ENCODE data around the gene RNF130.

The RNF130 gene

DNA sequence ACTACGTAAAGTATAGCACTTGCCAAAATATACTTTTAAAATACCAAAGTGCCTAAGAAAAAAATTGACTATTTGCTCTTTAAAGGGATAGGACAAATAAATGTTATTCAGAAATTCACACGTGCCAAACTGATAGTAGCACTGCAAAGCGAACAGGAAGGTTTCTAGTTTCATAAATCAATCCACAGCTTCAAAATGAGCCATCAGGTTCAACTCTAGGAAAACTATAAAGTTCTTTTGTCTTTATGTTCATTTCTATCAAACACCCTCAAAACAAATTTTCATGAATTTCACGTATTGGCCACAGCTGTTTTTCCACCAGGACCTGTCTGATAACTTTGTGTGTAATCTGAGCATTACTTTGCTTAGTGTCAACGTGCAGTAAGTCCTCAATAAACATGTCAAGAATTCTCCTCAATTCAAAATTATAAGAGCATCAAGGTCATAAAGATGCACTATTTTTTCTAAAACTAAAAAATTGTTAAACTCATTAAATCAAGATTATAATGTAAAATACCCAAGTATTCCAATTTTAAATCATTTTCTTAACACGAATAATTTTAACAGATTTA is 3.0 kb downstream of the RNF130 start:
- no peak overlapping the region for H3K9ac ChIP-seq (ENCODE audit: low read length)
- no peaks in the 10 kb centered on the region for H3K9me2 ChIP-seq (ENCODE audit: low read depth, low read length)
- TF ChIP-seq EZH2 (IDR thresholded peaks at IDR 0.05; ENCODE audit: borderline replicate concordance, low read length): no peak
- TF ChIP-seq, protein P1, sequence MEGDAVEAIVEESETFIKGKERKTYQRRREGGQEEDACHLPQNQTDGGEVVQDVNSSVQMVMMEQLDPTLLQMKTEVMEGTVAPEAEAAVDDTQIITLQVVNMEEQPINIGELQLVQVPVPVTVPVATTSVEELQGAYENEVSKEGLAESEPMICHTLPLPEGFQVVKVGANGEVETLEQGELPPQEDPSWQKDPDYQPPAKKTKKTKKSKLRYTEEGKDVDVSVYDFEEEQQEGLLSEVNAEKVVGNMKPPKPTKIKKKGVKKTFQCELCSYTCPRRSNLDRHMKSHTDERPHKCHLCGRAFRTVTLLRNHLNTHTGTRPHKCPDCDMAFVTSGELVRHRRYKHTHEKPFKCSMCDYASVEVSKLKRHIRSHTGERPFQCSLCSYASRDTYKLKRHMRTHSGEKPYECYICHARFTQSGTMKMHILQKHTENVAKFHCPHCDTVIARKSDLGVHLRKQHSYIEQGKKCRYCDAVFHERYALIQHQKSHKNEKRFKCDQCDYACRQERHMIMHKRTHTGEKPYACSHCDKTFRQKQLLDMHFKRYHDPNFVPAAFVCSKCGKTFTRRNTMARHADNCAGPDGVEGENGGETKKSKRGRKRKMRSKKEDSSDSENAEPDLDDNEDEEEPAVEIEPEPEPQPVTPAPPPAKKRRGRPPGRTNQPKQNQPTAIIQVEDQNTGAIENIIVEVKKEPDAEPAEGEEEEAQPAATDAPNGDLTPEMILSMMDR (IDR thresholded peaks at IDR 0.05; ENCODE audit: low read length): no peak
- H3K27ac ChIP-seq (ENCODE audit: low read depth, low read length, poor library complexity, severe bottlenecking): no peak overlapping the region
- no peaks in the 10 kb centered on the region for H4K20me1 ChIP-seq (ENCODE audit: insufficient read depth, low read length)
- no peaks in the 10 kb centered on the region for H3F3A ChIP-seq (ENCODE audit: insufficient read depth, low read length)
- no peaks in the 10 kb centered on the region for H3K4me1 ChIP-seq (ENCODE audit: insufficient read depth, low read length, severe bottlenecking)
- H2AFZ ChIP-seq (ENCODE audit: low read length): no peak overlapping the region
- H3K4me2 ChIP-seq (ENCODE audit: low read length): no peak overlapping the region
- H3K36me3 ChIP-seq (ENCODE audit: insufficient read depth, low read length): no peaks in the 10 kb centered on the region
- H3K4me3 ChIP-seq (ENCODE audit: low read depth, low read length, poor library complexity, severe bottlenecking): no peak overlapping the region
- no peaks in the 10 kb centered on the region for H3K79me2 ChIP-seq (ENCODE audit: insufficient read depth, low read length)
- no peaks in the 10 kb centered on the region for H3K9me3 ChIP-seq (ENCODE audit: low read length)
- no peaks in the 10 kb centered on the region; the same call in 1 of the 2 replicates for H3K27me3 ChIP-seq (ENCODE audit: insufficient read depth, low read length)

GRCh38 chr5:180067986-180068385 is 3.6 kb downstream of the RNF130 start:
- no peak overlapping the region for H3K27ac ChIP-seq (ENCODE audit: low read depth, low read length, poor library complexity, severe bottlenecking)
- H2AFZ ChIP-seq (ENCODE audit: low read length): no peak overlapping the region
- H3K4me1 ChIP-seq (ENCODE audit: insufficient read depth, low read length, severe bottlenecking): no peaks in the 10 kb centered on the region
- H3K79me2 ChIP-seq (ENCODE audit: insufficient read depth, low read length): no peaks in the 10 kb centered on the region
- no peak overlapping the region for H3K9ac ChIP-seq (ENCODE audit: low read length)
- TF ChIP-seq EZH2 (IDR thresholded peaks at IDR 0.05; ENCODE audit: borderline replicate concordance, low read length): no peak
- TF ChIP-seq, protein P1 (IDR thresholded peaks at IDR 0.05; ENCODE audit: low read length): no peak
- no peak overlapping the region for H3K4me2 ChIP-seq (ENCODE audit: low read length)
- H3K27me3 ChIP-seq (ENCODE audit: insufficient read depth, low read length): peaks cover under 1% of the 10 kb centered on the region; the same call in 1 of the 2 replicates
- no peaks in the 10 kb centered on the region for H3K9me2 ChIP-seq (ENCODE audit: low read depth, low read length)
- H3K36me3 ChIP-seq (ENCODE audit: insufficient read depth, low read length): no peaks in the 10 kb centered on the region
- H4K20me1 ChIP-seq (ENCODE audit: insufficient read depth, low read length): no peaks in the 10 kb centered on the region
- no peaks in the 10 kb centered on the region for H3F3A ChIP-seq (ENCODE audit: insufficient read depth, low read length)
- H3K9me3 ChIP-seq (ENCODE audit: low read length): no peaks in the 10 kb centered on the region
- no peak overlapping the region for H3K4me3 ChIP-seq (ENCODE audit: low read depth, low read length, poor library complexity, severe bottlenecking)

DNA sequence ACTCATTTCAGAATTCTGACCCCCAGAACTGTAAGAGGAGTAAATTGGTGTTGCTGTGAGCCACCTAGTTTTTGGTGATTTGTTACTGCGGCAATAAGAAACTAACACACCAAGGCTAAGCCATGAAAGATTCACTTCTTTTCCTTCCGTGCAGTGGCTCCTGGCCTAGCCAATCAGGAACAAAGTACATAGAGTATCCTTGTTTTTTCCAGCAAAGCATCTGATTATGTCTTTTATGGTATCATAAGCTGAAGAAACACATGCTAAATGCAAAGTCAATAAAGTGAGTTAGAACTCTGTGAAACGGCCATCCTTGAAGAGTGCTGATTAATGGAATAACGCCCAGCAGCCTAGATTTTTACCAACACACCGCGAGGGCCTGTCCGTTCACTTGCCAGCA is 11.4 kb downstream of the RNF130 start:
- H3K9me3 ChIP-seq (ENCODE audit: low read length): no peaks in the 10 kb centered on the region
- H3K79me2 ChIP-seq (ENCODE audit: insufficient read depth, low read length): no peaks in the 10 kb centered on the region
- H3K27me3 ChIP-seq (ENCODE audit: insufficient read depth, low read length): peaks cover 11% of the 10 kb centered on the region; the same call in 1 of the 2 replicates
- H3K27ac ChIP-seq (ENCODE audit: low read depth, low read length, poor library complexity, severe bottlenecking): no peak overlapping the region
- TF ChIP-seq EZH2 (IDR thresholded peaks at IDR 0.05; ENCODE audit: borderline replicate concordance, low read length): no peak
- TF ChIP-seq, protein P1 (IDR thresholded peaks at IDR 0.05; ENCODE audit: low read length): no peak
- no peak overlapping the region for H2AFZ ChIP-seq (ENCODE audit: low read length)
- H3F3A ChIP-seq (ENCODE audit: insufficient read depth, low read length): no peaks in the 10 kb centered on the region
- no peak overlapping the region for H3K9ac ChIP-seq (ENCODE audit: low read length)
- H3K4me3 ChIP-seq (ENCODE audit: low read depth, low read length, poor library complexity, severe bottlenecking): no peak overlapping the region
- H3K4me2 ChIP-seq (ENCODE audit: low read length): no peak overlapping the region
- H3K36me3 ChIP-seq (ENCODE audit: insufficient read depth, low read length): no peaks in the 10 kb centered on the region
- H4K20me1 ChIP-seq (ENCODE audit: insufficient read depth, low read length): no peaks in the 10 kb centered on the region
- no peaks in the 10 kb centered on the region for H3K4me1 ChIP-seq (ENCODE audit: insufficient read depth, low read length, severe bottlenecking)
- H3K9me2 ChIP-seq (ENCODE audit: low read depth, low read length): no peaks in the 10 kb centered on the region

All from OCI-LY1 (cell line).